Fibroblast of villous mesenchyme (primary cell): ENCODE results near the gene BRINP1. TPM values are rescaled to one million over a fixed set of nuclear protein-coding genes. Genes with fewer than 3 reads are reported as not detected.

Experiments
- DNase-seq: peaks from one replicate; pipeline ENCODE4 v3.0.0-alpha.2; 2010; ENCODE audit warnings: low read depth
- H3K4me3 ChIP-seq: 2 replicates; pipeline ENCODE4 v1.5.1; 2011; ENCODE audit warnings: low read depth, mild to moderate bottlenecking, low read length
- total RNA-seq: library from RNA; depleted of rRNA; stranded (reverse); fragments of >200 nt; gene quantifications from 2 replicates; pipeline ENCODE4 v1.2.3, GENCODE V29; 2012
- TF ChIP-seq, protein P1 (sequence below): IDR thresholded peaks from 2 replicates; pipeline ENCODE4 v1.5.1; 2012; ENCODE audit warnings: low read depth, mild to moderate bottlenecking, low read length; ENCODE audit not compliant: insufficient read depth

Gene BRINP1
- total RNA-seq, 1 donor: under 0.01 TPM

DNA sequence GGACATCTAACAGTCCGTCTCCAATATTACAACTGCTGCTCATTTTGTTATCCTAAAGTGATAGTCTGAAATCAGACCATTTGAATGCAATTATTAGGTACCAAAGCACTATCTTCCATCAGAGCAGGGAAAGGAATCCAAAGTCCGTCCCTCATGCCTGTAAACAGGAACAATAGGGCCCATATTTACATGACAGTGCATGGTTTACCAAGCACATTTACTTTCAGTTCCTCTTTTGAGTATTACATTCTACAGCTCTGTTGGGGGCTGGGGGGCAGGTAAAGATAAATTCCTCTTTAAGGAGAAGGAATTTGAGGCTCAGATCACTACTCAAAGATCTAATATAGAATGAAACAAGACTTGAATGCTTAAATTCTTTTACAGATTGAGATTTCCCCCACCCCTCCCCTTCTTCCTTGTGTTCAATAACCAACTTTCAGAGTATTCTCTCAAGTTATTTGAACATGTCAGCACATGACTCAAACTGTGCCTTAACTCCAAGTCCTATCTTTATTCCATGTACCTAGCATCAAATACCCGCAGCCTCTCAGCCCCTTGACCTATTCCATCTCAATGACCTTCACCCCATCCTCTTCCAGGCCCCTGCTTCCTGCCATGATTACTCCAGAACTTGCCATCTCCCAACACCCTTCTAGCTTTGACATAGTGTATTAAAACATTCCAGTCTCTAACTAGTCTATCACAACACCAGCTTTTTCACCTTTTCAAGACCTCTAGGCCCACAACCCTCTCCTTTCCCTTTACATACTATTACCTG is 71.0 kb downstream of the BRINP1 start:
- no peak overlapping the region for H3K4me3 ChIP-seq
- TF ChIP-seq, protein P1, sequence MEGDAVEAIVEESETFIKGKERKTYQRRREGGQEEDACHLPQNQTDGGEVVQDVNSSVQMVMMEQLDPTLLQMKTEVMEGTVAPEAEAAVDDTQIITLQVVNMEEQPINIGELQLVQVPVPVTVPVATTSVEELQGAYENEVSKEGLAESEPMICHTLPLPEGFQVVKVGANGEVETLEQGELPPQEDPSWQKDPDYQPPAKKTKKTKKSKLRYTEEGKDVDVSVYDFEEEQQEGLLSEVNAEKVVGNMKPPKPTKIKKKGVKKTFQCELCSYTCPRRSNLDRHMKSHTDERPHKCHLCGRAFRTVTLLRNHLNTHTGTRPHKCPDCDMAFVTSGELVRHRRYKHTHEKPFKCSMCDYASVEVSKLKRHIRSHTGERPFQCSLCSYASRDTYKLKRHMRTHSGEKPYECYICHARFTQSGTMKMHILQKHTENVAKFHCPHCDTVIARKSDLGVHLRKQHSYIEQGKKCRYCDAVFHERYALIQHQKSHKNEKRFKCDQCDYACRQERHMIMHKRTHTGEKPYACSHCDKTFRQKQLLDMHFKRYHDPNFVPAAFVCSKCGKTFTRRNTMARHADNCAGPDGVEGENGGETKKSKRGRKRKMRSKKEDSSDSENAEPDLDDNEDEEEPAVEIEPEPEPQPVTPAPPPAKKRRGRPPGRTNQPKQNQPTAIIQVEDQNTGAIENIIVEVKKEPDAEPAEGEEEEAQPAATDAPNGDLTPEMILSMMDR: no peak
- no peak for DNase-seq

DNA sequence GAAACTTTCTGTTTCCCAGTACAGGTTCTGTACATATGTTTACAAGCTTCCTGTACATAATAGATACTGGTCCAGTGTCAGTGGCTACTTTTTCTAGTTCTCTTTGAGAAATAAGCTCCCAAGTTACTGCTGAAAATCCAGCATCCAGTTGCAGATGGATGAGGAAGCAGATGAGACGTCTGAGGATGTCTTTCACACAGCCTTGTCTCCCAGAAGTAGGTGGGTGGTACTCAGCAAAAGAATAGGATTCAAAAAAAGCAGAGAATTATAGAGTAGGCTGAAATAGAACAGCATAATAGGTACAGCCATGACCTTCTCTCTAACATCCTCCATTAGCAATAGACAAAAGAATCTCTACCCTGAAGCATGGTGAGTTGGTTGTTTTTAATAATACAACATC is 77.7 kb downstream of the BRINP1 start:
- no peak overlapping the region for H3K4me3 ChIP-seq
- TF ChIP-seq, protein P1: no peak
- DNase-seq: no peak

DNA sequence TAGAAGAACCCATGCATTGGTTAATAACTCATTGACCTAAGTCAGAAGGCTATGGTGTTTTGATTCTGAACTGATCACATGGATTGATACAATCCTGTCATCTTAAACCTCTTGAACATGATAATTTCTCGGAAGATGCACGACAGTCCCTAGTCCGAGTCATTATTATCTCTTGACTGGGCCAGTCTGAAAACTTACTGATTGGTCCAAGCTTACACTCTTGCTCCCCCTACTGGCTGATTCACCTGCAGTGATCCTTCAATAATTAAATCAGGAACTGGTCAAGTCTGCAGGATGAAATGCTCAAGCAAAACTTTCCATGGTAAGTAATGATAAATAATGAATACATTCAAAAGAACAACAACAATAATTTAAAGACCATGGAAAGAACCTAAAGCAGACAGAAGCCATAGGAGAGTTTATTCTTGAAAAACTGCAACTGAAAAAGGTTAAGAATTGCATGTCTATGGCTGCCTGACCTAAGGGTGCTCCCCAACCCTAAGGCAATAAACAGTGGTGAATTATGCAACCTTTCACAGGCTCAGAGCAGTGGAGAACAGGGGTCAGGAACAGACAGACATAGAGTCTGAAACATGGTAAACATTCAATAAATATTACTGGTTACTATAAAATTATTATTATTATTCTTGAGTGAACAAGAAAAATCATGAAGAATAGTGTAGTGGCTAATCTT is 79.3 kb downstream of the BRINP1 start:
- peak; percentile 43 for DNase-seq
- H3K4me3 ChIP-seq: no peak overlapping the region
- TF ChIP-seq, protein P1: peak; percentile 57

DNA sequence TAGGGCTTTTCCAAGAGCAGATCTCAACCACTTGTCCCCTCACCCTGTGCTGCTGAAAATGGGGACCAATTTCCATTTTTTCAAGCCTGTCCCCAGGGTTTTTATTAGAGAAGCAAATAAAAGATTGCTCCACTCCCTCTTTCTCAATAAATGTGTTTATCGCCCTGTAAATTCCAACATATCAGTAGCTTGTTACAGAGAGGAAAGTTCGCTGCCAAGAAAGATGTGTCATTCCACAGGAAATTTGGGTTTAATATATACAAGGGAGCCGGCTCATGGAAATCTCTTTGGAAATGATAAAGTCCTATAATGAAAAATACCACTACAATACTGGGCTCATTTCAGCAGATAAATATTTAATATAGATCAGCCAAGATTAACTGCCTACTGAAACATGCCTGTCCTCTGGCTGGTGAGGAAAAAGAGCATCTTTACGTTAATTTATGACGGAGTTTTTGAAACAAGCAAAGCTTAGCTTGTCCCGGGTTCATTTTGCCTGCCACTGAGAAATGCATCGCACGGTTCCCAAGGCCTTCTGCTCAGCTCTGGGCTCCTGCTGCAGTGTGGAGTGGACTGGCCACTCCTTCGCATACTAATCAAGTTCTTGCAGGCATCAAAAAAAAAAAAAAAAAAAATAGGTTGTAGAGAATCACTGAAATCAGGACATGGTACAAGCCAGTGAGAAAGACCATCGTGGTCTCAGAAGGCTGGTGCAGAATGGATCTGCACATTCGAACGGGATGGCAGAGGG is 84.5 kb downstream of the BRINP1 start:
- DNase-seq: no peak
- TF ChIP-seq, protein P1: no peak
- H3K4me3 ChIP-seq: no peak overlapping the region

DNA sequence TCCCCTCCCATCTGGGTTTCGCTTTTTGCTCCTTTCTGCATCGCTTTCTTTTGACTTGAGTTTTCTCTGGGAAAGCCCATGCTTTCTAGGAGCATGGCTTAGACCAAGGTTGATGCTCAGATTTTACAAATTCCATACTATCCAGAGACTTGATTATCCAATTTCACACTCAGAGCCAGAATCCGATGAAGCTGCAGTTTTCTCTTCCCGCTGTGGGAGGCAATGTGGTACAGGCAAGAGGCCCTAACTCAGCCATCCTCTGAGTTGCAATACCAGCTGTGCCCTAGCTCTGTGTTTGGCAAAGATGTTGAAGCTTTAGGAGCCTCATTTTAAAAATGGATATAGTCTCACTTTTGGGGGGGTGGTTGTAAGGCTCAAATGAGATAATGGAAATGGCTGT is 85.1 kb downstream of the BRINP1 start:
- TF ChIP-seq, protein P1: no peak
- no peak for DNase-seq
- H3K4me3 ChIP-seq: no peak overlapping the region

DNA sequence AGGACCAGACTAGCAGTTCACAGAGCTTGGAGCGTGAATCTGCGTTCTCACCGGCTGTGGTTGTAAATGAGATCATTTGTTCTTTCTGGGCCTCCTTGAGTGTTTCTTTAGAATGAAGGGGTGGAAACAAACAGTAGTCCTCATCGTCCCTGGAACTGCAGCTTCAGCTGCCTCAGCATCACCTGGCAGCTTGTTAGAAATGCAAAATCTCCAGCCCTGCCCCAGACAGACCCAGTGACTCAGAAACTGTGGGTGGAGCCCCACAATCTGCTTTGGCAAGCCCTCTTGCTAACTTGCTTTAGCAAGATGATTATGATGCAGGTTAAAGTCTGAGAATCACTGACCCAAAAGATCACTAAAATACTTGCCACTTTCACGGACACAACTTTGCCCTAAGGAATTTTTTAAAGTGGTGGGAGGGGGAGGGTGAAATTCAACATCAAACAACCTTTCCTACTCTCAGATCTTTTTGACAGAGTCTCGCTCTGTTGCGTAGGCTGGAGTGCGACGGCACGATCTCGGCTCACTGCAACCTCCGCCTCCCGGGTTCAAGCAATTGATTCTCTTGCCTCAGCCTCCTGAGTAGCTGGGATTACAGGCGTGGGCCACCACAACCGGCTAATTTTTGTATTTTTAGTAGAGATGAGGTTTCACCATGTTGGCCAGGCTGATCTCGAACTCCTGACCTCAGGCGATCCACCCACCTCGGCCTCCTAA is 86.0 kb downstream of the BRINP1 start:
- DNase-seq: no peak
- H3K4me3 ChIP-seq: no peak overlapping the region
- TF ChIP-seq, protein P1: no peak
